Measurements from ENCODE around the gene PRELID2. TPM values are rescaled to one million over a fixed set of nuclear protein-coding genes. Genes with fewer than 3 reads are reported as not detected.

The PRELID2 gene
- total RNA-seq, 4 donors from 2014 or later: 6.5 to 24.1 (median 12.7) TPM

- no peak for TF ChIP-seq CTCF (IDR thresholded peaks at IDR 0.05)
- ATAC-seq (ENCODE audit: low FRiP score) (no peak), DNase-seq (ENCODE audit: low spot score) (no peak)
Observed at GRCh38 chr5:145811834-145812625, 23.1 kb downstream of the PRELID2 start.

GRCh38 chr5:145806923-145807322 lies 28.2 kb downstream of the PRELID2 start:
- no peak for TF ChIP-seq CTCF (IDR thresholded peaks at IDR 0.05)
- ATAC-seq (ENCODE audit: low FRiP score) (no peak), DNase-seq (ENCODE audit: low spot score) (no peak)

GRCh38 chr5:145805819-145806218 lies 29.3 kb downstream of the PRELID2 start:
- DNase-seq (ENCODE audit: low spot score) (no peak), ATAC-seq (ENCODE audit: low FRiP score) (no peak)
- no peak for TF ChIP-seq CTCF (IDR thresholded peaks at IDR 0.05)

- ATAC-seq (ENCODE audit: low FRiP score): no peak
- no peak for DNase-seq (ENCODE audit: low spot score)
- TF ChIP-seq CTCF (IDR thresholded peaks at IDR 0.05): no peak
Observed at GRCh38 chr5:145804701-145805100, 30.4 kb downstream of the PRELID2 start.

GRCh38 chr5:145803112-145804004 lies 31.8 kb downstream of the PRELID2 start:
- ATAC-seq (ENCODE audit: low FRiP score) (no peak), DNase-seq (ENCODE audit: low spot score) (no peak)
- TF ChIP-seq CTCF (IDR thresholded peaks at IDR 0.05): no peak

- DNase-seq (ENCODE audit: low spot score): no peak
- TF ChIP-seq CTCF (IDR thresholded peaks at IDR 0.05): no peak
- ATAC-seq (ENCODE audit: low FRiP score): no peak
Observed at GRCh38 chr5:145801195-145801594, 33.9 kb downstream of the PRELID2 start.
